Muscle layer of colon (tissue), 2 donors: ENCODE results near the gene GPR33.
"Not testable (repeated sequence)": the region's sequence is repeated elsewhere in the genome, so short reads cannot be mapped to it uniquely, and the experiment has no call there.

ENCODE experiments used
- H3K27ac ChIP-seq: one replicate; pipeline ENCODE4 v1.7.0; 2013; ENCODE audit warnings: low read depth, mild to moderate bottlenecking, low read length, moderate library complexity
- H3K27me3 ChIP-seq, 2 donors: one replicate each; pipeline ENCODE4 v1.7.0; 2013; ENCODE audit warnings: low read length in 2 of 2, mild to moderate bottlenecking in 2 of 2; ENCODE audit not compliant: insufficient read depth in 2 of 2, control insufficient read depth in 1 of 2
- H3K36me3 ChIP-seq: one replicate; pipeline ENCODE4 v1.7.0; 2013; ENCODE audit warnings: mild to moderate bottlenecking, low read length; ENCODE audit not compliant: insufficient read depth
- H3K4me1 ChIP-seq: one replicate; pipeline ENCODE4 v1.7.0; 2013; ENCODE audit warnings: mild to moderate bottlenecking, low read length; ENCODE audit not compliant: insufficient read depth
- H3K4me3 ChIP-seq, 2 donors: one replicate each; pipeline ENCODE4 v1.7.0; 2013; ENCODE audit warnings: low read length in 2 of 2, low read depth in 1 of 2, mild to moderate bottlenecking in 1 of 2, moderate library complexity in 1 of 2
- H3K9ac ChIP-seq: one replicate; pipeline ENCODE4 v1.7.0; 2013; ENCODE audit warnings: low read length
- H3K9me3 ChIP-seq: one replicate; pipeline ENCODE4 v1.7.0; 2013; ENCODE audit warnings: mild to moderate bottlenecking, low read length
- donor health status: abdominal sarcoma.
- donor health status: Adenocarcinoma of cecum.

Gene GPR33

GRCh38 chr14:31492759-31493498 lies 5.1 kb upstream of the GPR33 start:
- no peak overlapping the region for H3K9ac ChIP-seq
- H3K27ac ChIP-seq = no peak overlapping the region
- H3K4me1 ChIP-seq = no peaks in the 10 kb centered on the region
- no peaks in the 10 kb centered on the region for H3K9me3 ChIP-seq
- no peak overlapping the region for H3K4me3 ChIP-seq
- H3K27me3 ChIP-seq = no peaks in the 10 kb centered on the region
- no peaks in the 10 kb centered on the region for H3K36me3 ChIP-seq

DNA sequence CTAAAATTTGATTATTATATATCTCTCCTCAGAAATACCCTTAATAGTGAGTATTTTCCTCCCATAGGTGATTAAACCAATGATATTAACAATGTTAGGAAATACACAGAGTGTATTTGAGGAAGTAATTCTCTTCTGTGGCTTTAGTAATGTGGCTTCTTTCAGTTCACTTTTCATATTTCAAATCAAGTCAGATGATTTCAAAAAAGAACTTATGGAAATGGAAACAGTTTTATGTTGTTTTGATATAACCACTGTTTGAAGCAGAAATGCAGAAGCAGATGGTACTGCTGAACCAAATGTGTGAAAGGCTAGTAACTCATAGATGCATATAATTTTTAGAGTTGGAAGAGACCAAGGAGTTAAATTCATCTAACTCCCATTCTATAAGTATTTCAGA lies 1.9 kb upstream of the GPR33 start:
- no peaks in the 10 kb centered on the region for H3K9me3 ChIP-seq
- no peaks in the 10 kb centered on the region for H3K27me3 ChIP-seq
- H3K4me1 ChIP-seq = no peaks in the 10 kb centered on the region
- H3K9ac ChIP-seq = no peak overlapping the region
- H3K36me3 ChIP-seq = no peaks in the 10 kb centered on the region
- no peak overlapping the region for H3K27ac ChIP-seq
- no peak overlapping the region for H3K4me3 ChIP-seq

DNA sequence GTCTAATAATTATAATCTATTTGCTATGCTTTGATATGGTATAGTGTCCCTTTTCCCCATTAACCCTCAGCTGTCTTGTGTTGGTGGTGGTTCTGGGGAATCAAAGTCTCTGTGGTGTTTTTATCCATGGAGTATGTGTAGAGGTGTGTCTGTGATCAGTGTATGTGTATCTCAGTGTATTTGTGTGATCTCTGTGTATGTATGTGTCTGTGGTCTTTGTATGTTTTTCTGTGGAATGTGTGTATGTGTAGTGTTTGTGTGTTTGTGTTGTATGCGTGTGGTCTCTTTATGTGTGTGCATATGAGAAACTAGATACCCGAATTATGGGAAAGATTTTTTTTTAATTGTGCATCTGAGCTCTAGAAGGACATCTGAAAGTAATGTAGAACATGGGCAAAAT lies 1.1 kb downstream of the GPR33 start:
- H3K36me3 ChIP-seq = no peaks in the 10 kb centered on the region
- no peaks in the 10 kb centered on the region for H3K4me1 ChIP-seq
- H3K9ac ChIP-seq = no peak overlapping the region
- no peak overlapping the region for H3K4me3 ChIP-seq
- H3K27me3 ChIP-seq = no peaks in the 10 kb centered on the region
- no peak overlapping the region for H3K27ac ChIP-seq
- H3K9me3 ChIP-seq = no peaks in the 10 kb centered on the region

- H3K36me3 ChIP-seq = no peaks in the 10 kb centered on the region
- H3K27me3 ChIP-seq = no peaks in the 10 kb centered on the region
- H3K27ac ChIP-seq = no peak overlapping the region
- H3K4me1 ChIP-seq = no peaks in the 10 kb centered on the region
- no peak overlapping the region for H3K9ac ChIP-seq
- H3K4me3 ChIP-seq = no peak overlapping the region
- no peaks in the 10 kb centered on the region for H3K9me3 ChIP-seq
Measured at GRCh38 chr14:31484754-31485153, 3.1 kb downstream of the GPR33 start.

DNA sequence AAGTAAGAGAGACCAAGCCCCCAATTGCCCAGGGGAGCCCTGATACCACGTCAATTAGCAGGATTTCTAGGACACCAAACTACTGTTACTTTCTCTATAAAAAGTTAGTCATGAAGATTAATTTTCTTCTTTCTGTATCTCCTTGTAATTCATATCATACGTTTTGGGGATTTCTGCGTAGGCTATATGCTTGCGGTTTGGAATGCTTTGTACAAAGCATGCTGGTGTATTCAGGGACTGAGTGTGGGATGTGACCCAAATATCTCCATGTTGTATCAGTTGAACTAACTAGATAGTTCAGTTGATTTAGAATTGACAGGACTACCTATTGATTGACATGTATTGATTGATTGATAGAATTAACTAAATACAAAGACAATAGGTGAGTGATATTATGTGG lies 7.7 kb downstream of the GPR33 start:
- Histone ChIP-seq H3K9ac (no peak overlapping the region), H3K36me3 (no peaks in the 10 kb centered on the region), H3K4me1 (no peaks in the 10 kb centered on the region), H3K9me3 (no peaks in the 10 kb centered on the region), H3K27me3 (no peaks in the 10 kb centered on the region), H3K27ac (no peak overlapping the region), H3K4me3 (no peak overlapping the region)

- H3K4me1 ChIP-seq = no peaks in the 10 kb centered on the region
- H3K4me3 ChIP-seq = no peak overlapping the region
- H3K27me3 ChIP-seq = no peaks in the 10 kb centered on the region
- no peaks in the 10 kb centered on the region for H3K36me3 ChIP-seq
- H3K9me3 ChIP-seq = no peaks in the 10 kb centered on the region
- no peak overlapping the region for H3K9ac ChIP-seq
- no peak overlapping the region for H3K27ac ChIP-seq
Measured at GRCh38 chr14:31479027-31479426, 8.8 kb downstream of the GPR33 start.

DNA sequence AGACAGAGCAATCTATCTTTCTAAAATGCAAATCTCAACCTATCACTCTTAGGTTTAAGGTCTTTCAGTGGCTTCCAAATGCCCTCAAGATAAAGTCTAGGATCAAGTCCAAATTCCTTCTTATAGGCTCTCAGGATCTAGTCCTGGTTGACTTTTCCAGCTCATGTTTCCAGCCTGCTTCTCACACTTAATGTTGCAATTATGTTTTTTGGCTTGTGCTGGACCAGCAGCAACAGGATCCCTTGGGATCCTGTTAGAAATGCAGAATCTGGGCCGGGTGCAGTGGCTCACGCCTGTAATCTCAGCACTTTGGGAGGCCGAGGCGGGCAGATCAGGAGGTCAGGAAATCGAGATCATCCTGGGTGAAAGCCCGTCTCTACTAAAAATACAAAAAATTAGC lies 10.6 kb downstream of the GPR33 start:
- Histone ChIP-seq H3K36me3 (no peaks in the 10 kb centered on the region), H3K4me3 (no peak overlapping the region), H3K4me1 (no peaks in the 10 kb centered on the region), H3K27ac (no peak overlapping the region), H3K27me3 (no peaks in the 10 kb centered on the region), H3K9ac (no peak overlapping the region), H3K9me3 (no peaks in the 10 kb centered on the region)

DNA sequence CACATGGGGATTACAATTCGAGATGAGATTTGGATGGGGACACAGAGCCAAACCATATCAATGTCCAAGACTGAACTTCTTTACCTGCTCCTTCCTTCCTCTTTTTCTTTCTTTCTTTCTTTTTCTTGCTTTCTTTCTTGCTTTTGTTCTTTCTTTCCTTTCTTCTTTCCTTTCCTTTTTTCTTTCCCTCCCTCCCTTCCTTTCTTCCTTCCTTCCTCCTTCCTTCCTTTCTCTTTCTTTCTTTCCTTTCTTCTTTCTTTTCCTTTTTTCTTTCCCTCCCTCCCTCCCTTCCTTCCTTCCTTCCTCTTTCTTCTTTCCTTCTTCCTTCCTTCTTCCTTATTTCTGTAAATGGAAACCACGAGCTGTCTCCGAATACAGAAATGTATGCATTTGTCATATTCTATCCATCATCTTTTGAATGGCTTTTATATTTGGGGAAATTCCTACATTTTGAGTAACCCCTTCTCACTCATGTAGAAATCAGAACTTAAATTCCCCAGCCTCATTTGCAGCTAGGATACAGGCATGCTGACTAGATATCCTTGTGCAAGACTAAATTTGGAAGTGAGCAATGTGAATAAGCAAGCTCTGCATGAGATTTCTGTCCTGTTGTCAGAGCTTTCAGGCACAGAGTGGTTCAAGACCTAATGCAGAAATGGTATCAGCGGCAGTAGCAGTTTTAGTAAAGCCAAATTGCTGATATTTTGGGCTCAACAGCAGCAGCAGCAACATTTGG lies 11.5 kb downstream of the GPR33 start:
- Histone ChIP-seq H3K27me3 (no peaks in the 10 kb centered on the region), H3K27ac (no peak overlapping the region), H3K9me3 (no peaks in the 10 kb centered on the region), H3K4me1 (no peaks in the 10 kb centered on the region), H3K4me3 (no peak overlapping the region), H3K9ac (no peak overlapping the region), H3K36me3 (no peaks in the 10 kb centered on the region)

GRCh38 chr14:31466554-31466953 lies 21.3 kb downstream of the GPR33 start:
- H3K9ac ChIP-seq = no peak overlapping the region
- no peaks in the 10 kb centered on the region for H3K27me3 ChIP-seq
- no peak overlapping the region for H3K27ac ChIP-seq
- H3K4me3 ChIP-seq = no peak overlapping the region
- no peaks in the 10 kb centered on the region for H3K9me3 ChIP-seq
- peaks cover 11% of the 10 kb centered on the region for H3K4me1 ChIP-seq
- H3K36me3 ChIP-seq = no peaks in the 10 kb centered on the region

GRCh38 chr14:31465111-31465510 lies 22.7 kb downstream of the GPR33 start:
- Histone ChIP-seq H3K36me3 (no peaks in the 10 kb centered on the region), H3K4me1 (peaks cover 11% of the 10 kb centered on the region), H3K4me3 (no peak overlapping the region), H3K9ac (no peak overlapping the region), H3K27ac (no peak overlapping the region), H3K9me3 (no peaks in the 10 kb centered on the region), H3K27me3 (no peaks in the 10 kb centered on the region)

- not testable (repeated sequence) for H3K9ac ChIP-seq, H3K27me3 ChIP-seq, H3K27ac ChIP-seq, H3K4me3 ChIP-seq, H3K36me3 ChIP-seq, H3K9me3 ChIP-seq
- H3K4me1 ChIP-seq = peaks cover 14% of the 10 kb centered on the region
Measured at GRCh38 chr14:31462450-31462849, 25.4 kb downstream of the GPR33 start.

DNA sequence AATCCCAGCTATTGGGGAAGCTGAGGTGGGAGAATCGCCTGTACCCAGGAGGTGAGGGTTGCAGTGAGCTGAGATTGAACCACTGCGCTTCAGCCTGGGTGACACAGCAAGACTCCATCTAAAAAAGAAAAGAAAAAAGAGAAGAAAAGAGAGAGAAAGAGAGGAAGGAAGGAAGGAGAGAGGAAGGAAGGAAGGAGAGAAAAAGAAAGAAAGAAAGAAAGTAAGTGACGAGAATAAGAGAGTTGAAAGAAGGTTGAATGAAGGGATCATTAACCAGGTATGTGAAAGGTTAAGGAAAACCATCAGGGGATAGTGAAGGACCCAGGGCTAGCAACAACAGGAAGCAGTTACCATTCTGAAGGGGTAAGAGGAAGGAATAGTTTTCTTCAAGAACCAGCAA lies 26.3 kb downstream of the GPR33 start:
- no peaks in the 10 kb centered on the region for H3K27me3 ChIP-seq
- H3K27ac ChIP-seq = no peak overlapping the region
- no peaks in the 10 kb centered on the region for H3K36me3 ChIP-seq
- H3K9ac ChIP-seq = no peak overlapping the region
- H3K9me3 ChIP-seq = no peaks in the 10 kb centered on the region
- H3K4me3 ChIP-seq = no peak overlapping the region
- H3K4me1 ChIP-seq = peaks cover 14% of the 10 kb centered on the region
